Esophagus muscularis mucosa (tissue), 4 donors: ENCODE measurements around the gene HIVEP1. TPM values are rescaled to one million over a fixed set of nuclear protein-coding genes. Genes with fewer than 3 reads are reported as not detected.

Experiments used
- DNase-seq: peaks from one replicate; pipeline ENCODE4 v3.0.0-alpha.2; 2017; ENCODE audit errors: extremely low spot score
- H3K27ac ChIP-seq, 4 donors: fragments of 200-600 bp; sonication (generic); replicated peaks in 1 of 4; 1 replicate in 3 of 4; 2 replicates in 1 of 4; pipeline ENCODE4 v1.5.1; 2016 to 2019; ENCODE audit warnings: mild to moderate bottlenecking in 1 of 4
- H3K27me3 ChIP-seq, 4 donors: fragments of 200-600 bp; sonication (generic); one replicate each; pipeline versions ENCODE4 v1.5.1 to v1.6.0; 2016 to 2019
- H3K36me3 ChIP-seq, 4 donors: fragments of 200-600 bp; sonication (generic); one replicate each; pipeline ENCODE4 v1.5.1; 2016 to 2019
- H3K4me1 ChIP-seq, 4 donors: fragments of 200-600 bp; sonication (generic); one replicate each; pipeline ENCODE4 v1.5.1; 2016 to 2019
- H3K4me3 ChIP-seq, 4 donors: fragments of 200-600 bp; sonication (generic); 1 replicate in 2 of 4; 2 replicates in 2 of 4; pipeline ENCODE4 v1.5.1; 2016 to 2019; ENCODE audit warnings: mild to moderate bottlenecking in 4 of 4, moderate library complexity in 1 of 4
- H3K9me3 ChIP-seq, 4 donors: fragments of 200-600 bp; sonication (generic); 1 replicate in 3 of 4; 2 replicates in 1 of 4; pipeline ENCODE4 v1.5.1; 2016 to 2019
- EP300 ChIP-seq: sonication (generic); formaldehyde crosslinking; IDR thresholded peaks from one replicate; pipeline ENCODE4 v1.6.1; 2017; ENCODE audit warnings: antibody characterized with exemption
- POLR2A ChIP-seq: fragments of 450-650 bp; IDR thresholded peaks from one replicate; pipeline ENCODE4 v1.6.1; 2017; ENCODE audit warnings: antibody characterized with exemption, moderate library complexity, mild to moderate bottlenecking, low read depth
- POLR2AphosphoS5 ChIP-seq, 2 donors: sonication (generic); formaldehyde crosslinking; IDR thresholded peaks; one replicate each; pipeline ENCODE4 v1.6.1; 2017; ENCODE audit warnings: antibody characterized with exemption in 2 of 2
- WGBS: methylation state at CpG from one replicate; pipeline ENCODE4 v1.1.5; 2018; 5-methylcytosine and 5-hydroxymethylcytosine counted together
- intact Hi-C: fragments of 100-400 bp; cut with DNase I; formaldehyde crosslinking; loops from one replicate; pipeline ENCODE4 v1.15.1; 2023
- total RNA-seq, 4 donors: library from RNA; depleted of rRNA; stranded (reverse); fragments of >200 nt; gene quantifications; one replicate each; pipeline versions ENCODE4 v1.1.0 to v1.2.1, GENCODE V29; 2016
- TF ChIP-seq, protein P1 (sequence below), 3 experiments: fragments of 200-600 bp in 2 of 3; fragments of 450-650 bp in 1 of 3; sonication (generic) in 2 of 3; IDR thresholded peaks; one replicate each; pipeline ENCODE4 v1.5.1; 2017 to 2019; ENCODE audit warnings: antibody characterized with exemption in 3 of 3, mild to moderate bottlenecking in 2 of 3, moderate library complexity in 1 of 3

Gene HIVEP1
- total RNA-seq, 4 donors from 2014 or later = 16.2 to 28.3 (median 25.1) TPM

DNA sequence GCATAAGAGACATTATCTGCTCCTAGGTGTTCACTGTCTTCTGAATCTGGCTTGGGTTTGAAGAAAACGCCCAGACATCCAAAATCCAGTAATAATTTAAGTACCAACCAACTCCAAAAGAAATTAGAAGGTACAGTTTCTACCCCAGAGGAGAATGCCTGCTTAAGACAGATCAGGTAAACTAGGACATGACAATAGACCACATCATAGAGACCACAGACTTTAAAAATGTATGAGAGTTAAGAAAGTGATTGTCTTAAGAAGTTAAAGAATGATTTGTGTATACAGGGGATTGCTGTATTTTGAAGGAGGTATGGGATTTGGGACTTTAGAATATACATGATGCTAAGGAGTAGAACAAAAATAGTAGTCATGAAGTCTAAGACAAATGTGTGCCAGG, 157.3 kb downstream of the HIVEP1 start:
- H3K36me3 ChIP-seq = peaks cover 0 to 4% (median under 1%) of the 10 kb centered on the region in 4 donors
- TF ChIP-seq POLR2AphosphoS5 (IDR thresholded peaks at IDR 0.05) (no peak), POLR2A (no peak), EP300 (no peak)
- TF ChIP-seq, protein P1, sequence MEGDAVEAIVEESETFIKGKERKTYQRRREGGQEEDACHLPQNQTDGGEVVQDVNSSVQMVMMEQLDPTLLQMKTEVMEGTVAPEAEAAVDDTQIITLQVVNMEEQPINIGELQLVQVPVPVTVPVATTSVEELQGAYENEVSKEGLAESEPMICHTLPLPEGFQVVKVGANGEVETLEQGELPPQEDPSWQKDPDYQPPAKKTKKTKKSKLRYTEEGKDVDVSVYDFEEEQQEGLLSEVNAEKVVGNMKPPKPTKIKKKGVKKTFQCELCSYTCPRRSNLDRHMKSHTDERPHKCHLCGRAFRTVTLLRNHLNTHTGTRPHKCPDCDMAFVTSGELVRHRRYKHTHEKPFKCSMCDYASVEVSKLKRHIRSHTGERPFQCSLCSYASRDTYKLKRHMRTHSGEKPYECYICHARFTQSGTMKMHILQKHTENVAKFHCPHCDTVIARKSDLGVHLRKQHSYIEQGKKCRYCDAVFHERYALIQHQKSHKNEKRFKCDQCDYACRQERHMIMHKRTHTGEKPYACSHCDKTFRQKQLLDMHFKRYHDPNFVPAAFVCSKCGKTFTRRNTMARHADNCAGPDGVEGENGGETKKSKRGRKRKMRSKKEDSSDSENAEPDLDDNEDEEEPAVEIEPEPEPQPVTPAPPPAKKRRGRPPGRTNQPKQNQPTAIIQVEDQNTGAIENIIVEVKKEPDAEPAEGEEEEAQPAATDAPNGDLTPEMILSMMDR (IDR thresholded peaks at IDR 0.05) = no peak
- H3K4me3 ChIP-seq = no peak overlapping the region
- no peaks in the 10 kb centered on the region for H3K9me3 ChIP-seq
- 91% methylated on average over 1 of the region's 1 CpG for WGBS
- H3K27me3 ChIP-seq = no peaks in the 10 kb centered on the region
- intact Hi-C loops = no loop called here
- DNase-seq = no peak
- H3K4me1 ChIP-seq = no peaks in the 10 kb centered on the region
- H3K27ac ChIP-seq = no peak overlapping the region

DNA sequence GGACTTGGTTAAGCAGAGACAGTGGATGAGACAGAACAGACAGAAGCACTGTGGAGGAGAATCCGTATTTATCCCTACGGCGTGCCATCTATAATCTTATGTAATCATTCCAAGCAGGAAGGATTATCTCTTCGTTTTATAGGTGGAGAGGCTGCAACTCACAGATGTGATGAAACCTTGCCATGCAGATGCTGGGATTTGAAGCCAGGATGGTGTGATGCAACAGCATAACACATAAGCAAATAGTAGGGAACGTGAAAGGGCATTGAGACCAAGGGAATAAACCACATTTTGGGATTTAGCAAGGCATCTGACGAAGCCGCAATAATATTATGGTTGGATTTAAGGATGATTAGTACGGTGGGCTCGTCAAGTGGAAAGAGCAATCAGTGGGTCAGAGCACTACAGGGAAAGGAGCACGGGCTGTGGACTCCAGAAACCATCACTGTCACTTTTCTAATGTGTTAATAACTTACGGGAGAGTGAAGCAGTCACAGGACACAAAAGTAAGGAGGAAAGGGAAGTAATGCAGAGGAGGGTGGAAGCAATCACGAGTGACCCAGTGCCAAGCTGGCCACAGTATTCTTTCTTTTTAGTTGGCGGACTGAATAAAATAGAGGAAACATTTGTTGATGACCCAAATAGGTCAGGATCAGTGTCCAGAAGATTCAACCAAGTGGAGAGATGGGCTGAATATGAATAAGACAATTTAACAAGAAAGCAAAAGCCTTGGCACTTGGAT, 158.4 kb downstream of the HIVEP1 start:
- intact Hi-C loops = no loop called here
- H3K36me3 ChIP-seq = no peaks in the 10 kb centered on the region
- 87% methylated on average over 13 of the region's 13 CpGs for WGBS

DNA sequence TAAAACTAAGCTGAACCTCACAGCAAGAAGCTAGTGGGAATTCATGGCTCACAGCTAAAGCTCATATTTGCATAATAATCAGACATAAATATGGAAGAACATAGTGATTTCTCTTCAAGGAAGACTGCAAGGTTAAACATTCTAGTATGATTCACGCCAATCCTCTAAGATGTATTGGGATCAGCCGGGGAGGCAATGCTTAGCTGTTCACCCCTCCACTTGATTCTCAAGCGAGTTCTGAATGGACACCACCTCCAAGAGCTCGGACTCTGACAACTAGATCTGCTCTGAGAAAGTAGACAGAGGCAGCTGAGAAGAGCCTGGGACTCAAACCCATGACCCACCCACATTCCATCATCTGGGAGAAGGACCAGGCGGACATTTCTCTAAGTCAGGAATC, 159.6 kb downstream of the HIVEP1 start:
- H3K36me3 ChIP-seq = no peaks in the 10 kb centered on the region
- intact Hi-C loops = no loop called here
- DNase-seq = no peak
- H3K27me3 ChIP-seq = no peaks in the 10 kb centered on the region
- 94% methylated on average over 5 of the region's 5 CpGs for WGBS
- H3K4me3 ChIP-seq = no peak overlapping the region
- H3K4me1 ChIP-seq = no peaks in the 10 kb centered on the region
- TF ChIP-seq POLR2A (no peak), POLR2AphosphoS5 (IDR thresholded peaks at IDR 0.05) (no peak), EP300 (no peak)
- TF ChIP-seq, protein P1 (IDR thresholded peaks at IDR 0.05) = no peak
- H3K9me3 ChIP-seq = no peaks in the 10 kb centered on the region
- no peak overlapping the region for H3K27ac ChIP-seq

More for the DNA sequence above, 158.4 kb downstream of the HIVEP1 start:
- Histone ChIP-seq H3K27ac (no peak overlapping the region), H3K27me3 (no peaks in the 10 kb centered on the region), H3K4me1 (no peaks in the 10 kb centered on the region), H3K4me3 (no peak overlapping the region), H3K9me3 (no peaks in the 10 kb centered on the region)
- TF ChIP-seq, protein P1 (IDR thresholded peaks at IDR 0.05) = no peak
- TF ChIP-seq POLR2AphosphoS5 (IDR thresholded peaks at IDR 0.05) = no peak
- TF ChIP-seq POLR2A = no peak
- DNase-seq = no peak

DNA sequence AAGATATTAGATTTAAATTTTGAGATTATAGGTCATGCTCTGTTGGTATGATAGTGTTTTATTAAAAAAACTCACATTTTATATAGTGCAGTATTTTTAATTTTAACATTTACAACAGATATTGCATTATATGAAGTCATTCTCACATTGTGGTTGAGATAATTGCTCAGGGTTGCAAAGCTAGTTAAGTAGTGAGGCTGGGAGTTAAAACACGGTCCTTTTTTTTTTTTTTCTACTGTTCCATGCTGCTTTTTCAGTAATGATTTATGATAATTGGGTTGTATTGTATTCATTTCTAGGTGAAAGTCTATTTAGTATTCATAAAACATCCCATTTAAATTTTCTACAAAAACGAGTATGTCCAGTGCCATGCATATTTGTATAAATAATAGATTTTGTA, 160.5 kb downstream of the HIVEP1 start:
- intact Hi-C loops = no loop called here
- Histone ChIP-seq H3K36me3 (no peaks in the 10 kb centered on the region), H3K4me1 (no peaks in the 10 kb centered on the region), H3K27me3 (no peaks in the 10 kb centered on the region), H3K27ac (no peak overlapping the region), H3K4me3 (no peak overlapping the region), H3K9me3 (no peaks in the 10 kb centered on the region)
- 69% methylated on average over 2 of the region's 2 CpGs for WGBS
- TF ChIP-seq POLR2A = no peak
- no peak for TF ChIP-seq EP300
- no peak for TF ChIP-seq POLR2AphosphoS5 (IDR thresholded peaks at IDR 0.05)
- TF ChIP-seq, protein P1 (IDR thresholded peaks at IDR 0.05) = no peak
- no peak for DNase-seq

DNA sequence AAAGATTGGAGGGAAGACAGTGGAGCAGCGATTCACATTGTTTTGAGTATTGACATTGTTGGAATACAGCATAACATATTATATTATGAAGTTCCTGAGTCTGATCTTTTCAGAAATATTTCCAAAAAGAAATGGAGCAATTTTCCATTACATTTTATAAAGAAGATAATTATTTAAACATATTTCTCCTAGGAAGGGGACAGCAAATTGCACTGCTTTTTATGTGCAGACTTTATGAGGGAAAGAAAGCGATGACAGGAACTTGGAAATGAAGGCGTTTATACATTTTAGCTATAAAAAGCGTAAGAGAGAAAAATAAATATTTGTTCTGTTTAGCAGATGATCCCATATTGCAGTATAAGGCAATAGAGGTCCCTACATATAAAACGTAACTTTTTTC, 161.1 kb downstream of the HIVEP1 start:
- H3K27ac ChIP-seq = no peak overlapping the region
- no peaks in the 10 kb centered on the region for H3K36me3 ChIP-seq
- H3K4me1 ChIP-seq = no peaks in the 10 kb centered on the region
- DNase-seq = no peak
- H3K4me3 ChIP-seq = no peak overlapping the region
- WGBS = 78% methylated on average over 5 of the region's 5 CpGs
- no peaks in the 10 kb centered on the region for H3K9me3 ChIP-seq
- H3K27me3 ChIP-seq = no peaks in the 10 kb centered on the region
- TF ChIP-seq, protein P1 (IDR thresholded peaks at IDR 0.05) = no peak
- TF ChIP-seq EP300 (no peak), POLR2A (no peak), POLR2AphosphoS5 (IDR thresholded peaks at IDR 0.05) (no peak)
- intact Hi-C loops = no loop called here
